HT-29 (cell line): ENCODE measurements around the gene CRYBG3. TPM values are rescaled to one million over a fixed set of nuclear protein-coding genes. Genes with fewer than 3 reads are reported as not detected.
A peak's percentile ranks its signal among the peaks of the same experiment; 100 is the strongest.
"Not testable (repeated sequence)": the region's sequence is repeated elsewhere in the genome, so short reads cannot be mapped to it uniquely, and the experiment has no call there.

ENCODE experiments used
- DNase-seq: peaks from one replicate; pipeline ENCODE4 v3.0.0-alpha.2; 2015; ENCODE audit warnings: low spot score
- total RNA-seq: library from RNA; depleted of rRNA; stranded (reverse); fragments of >200 nt; shearing (Covaris generic); gene quantifications from 2 replicates; pipeline ENCODE4 v1.2.3, GENCODE V29; 2014

Gene CRYBG3
- total RNA-seq, 1 experiment from 2014 or later = 6.9 TPM

GRCh38 chr3:97896129-97896528 is 74.3 kb downstream of the CRYBG3 start:
- DNase-seq = no peak

- no peak for DNase-seq
Measured at GRCh38 chr3:97896547-97896946, 74.7 kb downstream of the CRYBG3 start.

- DNase-seq = no peak
Measured at GRCh38 chr3:97899331-97899730, 77.5 kb downstream of the CRYBG3 start.

- DNase-seq = peak; percentile 43
Measured at GRCh38 chr3:97901313-97902248, 79.8 kb downstream of the CRYBG3 start.

GRCh38 chr3:97909830-97910229 is 88.0 kb downstream of the CRYBG3 start:
- DNase-seq = not testable (repeated sequence)

- DNase-seq = peak; percentile 31
Measured at GRCh38 chr3:97910236-97910831, 88.5 kb downstream of the CRYBG3 start.

GRCh38 chr3:97910931-97911351 is 89.1 kb downstream of the CRYBG3 start:
- peak; percentile 59 for DNase-seq

- no peak for DNase-seq
Measured at GRCh38 chr3:97911459-97911858, 89.6 kb downstream of the CRYBG3 start.

- DNase-seq = peak; percentile 55
Measured at GRCh38 chr3:97914388-97914787, 92.6 kb downstream of the CRYBG3 start.

GRCh38 chr3:97916576-97916975 is 94.8 kb downstream of the CRYBG3 start:
- DNase-seq = no peak

GRCh38 chr3:97917813-97918536 is 96.2 kb downstream of the CRYBG3 start:
- DNase-seq = no peak

GRCh38 chr3:97927704-97928103 is 105.9 kb downstream of the CRYBG3 start:
- DNase-seq = no peak

GRCh38 chr3:97928986-97929385 is 107.2 kb downstream of the CRYBG3 start:
- no peak for DNase-seq

GRCh38 chr3:97930018-97930417 is 108.2 kb downstream of the CRYBG3 start:
- DNase-seq = no peak

- no peak for DNase-seq
Measured at GRCh38 chr3:97931218-97931617, 109.4 kb downstream of the CRYBG3 start.

- DNase-seq = no peak
Measured at GRCh38 chr3:97932387-97932801, 110.6 kb downstream of the CRYBG3 start.

- DNase-seq = no peak
Measured at GRCh38 chr3:97934980-97935695, 113.3 kb downstream of the CRYBG3 start.

- DNase-seq = no peak
Measured at GRCh38 chr3:97935842-97936241, 114.0 kb downstream of the CRYBG3 start.

- no peak for DNase-seq
Measured at GRCh38 chr3:97937205-97937604, 115.4 kb downstream of the CRYBG3 start.

- no peak for DNase-seq
Measured at GRCh38 chr3:97938444-97938843, 116.6 kb downstream of the CRYBG3 start.

GRCh38 chr3:97939401-97939800 is 117.6 kb downstream of the CRYBG3 start:
- no peak for DNase-seq

- peak; percentile 58 for DNase-seq
Measured at GRCh38 chr3:97940034-97940433, 118.2 kb downstream of the CRYBG3 start.
